SU-DHL-6 (cell line): ENCODE measurements around the gene CPZ.

Experiments
- H2AFZ ChIP-seq: fragments of 200-600 bp; sonication (generic); 2 replicates; pipeline ENCODE4 v1.6.1; 2014; ENCODE audit warnings: low read depth, mild to moderate bottlenecking, moderate library complexity, mixed read lengths, antibody characterized with exemption, low read length; ENCODE audit not compliant: severe bottlenecking
- H3F3A ChIP-seq: fragments of 200-600 bp; shearing (Covaris generic); 2 replicates; pipeline ENCODE4 v1.6.0; 2016; ENCODE audit warnings: antibody characterized with exemption, mild to moderate bottlenecking; ENCODE audit not compliant: insufficient read depth
- H3K27ac ChIP-seq: fragments of 200-600 bp; sonication (generic); 2 replicates; pipeline ENCODE4 v1.5.1; 2016; ENCODE audit warnings: low read depth, mild to moderate bottlenecking, low read length, moderate library complexity, mixed read lengths
- H3K27me3 ChIP-seq: fragments of 200-600 bp; sonication (generic), shearing (Covaris generic); 2 replicates; pipeline ENCODE4 v1.6.0; 2014; ENCODE audit warnings: mild to moderate bottlenecking, low read length
- H3K36me3 ChIP-seq: fragments of 200-600 bp; sonication (generic); 2 replicates; pipeline ENCODE4 v1.6.1; 2014; ENCODE audit warnings: mild to moderate bottlenecking, low read length, mixed read lengths
- H3K4me2 ChIP-seq: fragments of 300-600, 200-600 bp; shearing (Covaris generic), sonication (generic); 2 replicates; pipeline ENCODE4 v1.6.0; 2014; ENCODE audit warnings: low read length, low read depth, mild to moderate bottlenecking; ENCODE audit not compliant: poor library complexity, severe bottlenecking
- H3K4me3 ChIP-seq: fragments of 200-600 bp; sonication (generic); 2 replicates; pipeline ENCODE4 v1.5.1; 2014; ENCODE audit warnings: antibody characterized with exemption, low read length, mild to moderate bottlenecking, mixed read lengths; ENCODE audit not compliant: insufficient read depth, poor library complexity, severe bottlenecking
- H3K79me2 ChIP-seq: fragments of 200-600 bp; sonication (generic); 2 replicates; pipeline ENCODE4 v1.6.1; 2014; ENCODE audit warnings: mild to moderate bottlenecking, low read length, moderate library complexity; ENCODE audit not compliant: insufficient read depth
- H3K9ac ChIP-seq: fragments of 200-600 bp; sonication (generic); 2 replicates; pipeline ENCODE4 v1.7.0; 2014; ENCODE audit warnings: mild to moderate bottlenecking, low read length
- H3K9me2 ChIP-seq: fragments of 200-600 bp; sonication (generic); replicated peaks from 2 replicates; pipeline ENCODE4 v1.6.1; 2014; ENCODE audit warnings: low read length; ENCODE audit not compliant: insufficient read depth
- H3K9me3 ChIP-seq: fragments of 200-600 bp; sonication (generic); 2 replicates; pipeline ENCODE4 v1.6.1; 2014; ENCODE audit warnings: low read length, mixed read lengths; ENCODE audit not compliant: insufficient read depth
- H4K20me1 ChIP-seq: fragments of 200-600 bp; sonication (generic); 2 replicates; pipeline ENCODE4 v1.6.1; 2014; ENCODE audit warnings: low read depth, mild to moderate bottlenecking, antibody characterized with exemption, low read length, moderate library complexity, mixed read lengths
- EZH2phosphoT487 ChIP-seq: fragments of 200-600 bp; sonication (generic), shearing (Covaris generic); conservative IDR thresholded peaks from 2 replicates; pipeline ENCODE4 v1.6.1; 2018; ENCODE audit warnings: mild to moderate bottlenecking, antibody characterized with exemption, low read length, moderate library complexity, mixed read lengths
- TF ChIP-seq, protein P1 (sequence below): fragments of 200-600 bp; sonication (generic); IDR thresholded peaks from one replicate; pipeline ENCODE4 v1.5.1; 2017; ENCODE audit warnings: antibody characterized with exemption, mild to moderate bottlenecking, low read length, moderate library complexity; ENCODE audit not compliant: insufficient read depth, poor library complexity, severe bottlenecking

CPZ gene

DNA sequence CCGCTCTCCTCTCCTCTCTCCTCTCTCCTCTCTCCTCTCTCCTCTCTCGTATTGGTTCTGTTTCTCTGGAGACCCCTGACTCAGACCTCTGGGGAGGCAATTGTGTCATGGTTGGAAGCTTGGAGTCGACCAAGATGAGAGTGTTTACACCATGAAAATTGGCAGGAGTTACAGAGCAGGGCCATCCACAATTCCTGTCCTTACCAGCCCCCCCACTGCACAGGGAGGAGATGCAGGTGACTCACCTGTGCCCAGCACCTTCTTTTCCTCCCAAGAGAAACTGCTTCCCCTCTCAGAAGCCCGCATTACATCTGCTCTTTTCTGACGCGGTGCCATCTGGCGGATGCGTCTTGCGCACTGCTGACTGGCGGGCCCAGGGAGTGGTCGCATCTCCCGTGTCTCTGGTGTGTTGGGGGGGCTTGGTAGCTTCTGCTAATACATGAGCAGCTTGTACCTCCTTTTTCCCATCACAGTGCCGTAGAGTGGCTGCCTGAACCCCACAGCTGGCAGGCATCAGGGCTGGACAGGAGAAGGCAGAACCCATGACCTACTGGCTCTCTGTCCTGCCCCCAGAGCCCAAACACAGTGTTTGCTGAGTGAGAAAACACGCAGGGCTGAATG lies 43.7 kb upstream of the CPZ start:
- no peaks in the 10 kb centered on the region for H4K20me1 ChIP-seq
- no peaks in the 10 kb centered on the region for H3F3A ChIP-seq
- no peak for TF ChIP-seq EZH2phosphoT487
- TF ChIP-seq, protein P1, sequence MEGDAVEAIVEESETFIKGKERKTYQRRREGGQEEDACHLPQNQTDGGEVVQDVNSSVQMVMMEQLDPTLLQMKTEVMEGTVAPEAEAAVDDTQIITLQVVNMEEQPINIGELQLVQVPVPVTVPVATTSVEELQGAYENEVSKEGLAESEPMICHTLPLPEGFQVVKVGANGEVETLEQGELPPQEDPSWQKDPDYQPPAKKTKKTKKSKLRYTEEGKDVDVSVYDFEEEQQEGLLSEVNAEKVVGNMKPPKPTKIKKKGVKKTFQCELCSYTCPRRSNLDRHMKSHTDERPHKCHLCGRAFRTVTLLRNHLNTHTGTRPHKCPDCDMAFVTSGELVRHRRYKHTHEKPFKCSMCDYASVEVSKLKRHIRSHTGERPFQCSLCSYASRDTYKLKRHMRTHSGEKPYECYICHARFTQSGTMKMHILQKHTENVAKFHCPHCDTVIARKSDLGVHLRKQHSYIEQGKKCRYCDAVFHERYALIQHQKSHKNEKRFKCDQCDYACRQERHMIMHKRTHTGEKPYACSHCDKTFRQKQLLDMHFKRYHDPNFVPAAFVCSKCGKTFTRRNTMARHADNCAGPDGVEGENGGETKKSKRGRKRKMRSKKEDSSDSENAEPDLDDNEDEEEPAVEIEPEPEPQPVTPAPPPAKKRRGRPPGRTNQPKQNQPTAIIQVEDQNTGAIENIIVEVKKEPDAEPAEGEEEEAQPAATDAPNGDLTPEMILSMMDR: no peak
- H3K27me3 ChIP-seq: no peaks in the 10 kb centered on the region
- H3K9me2 ChIP-seq: no peaks in the 10 kb centered on the region
- H3K36me3 ChIP-seq: no peaks in the 10 kb centered on the region
- no peak overlapping the region for H3K4me2 ChIP-seq
- no peaks in the 10 kb centered on the region for H3K79me2 ChIP-seq
- no peaks in the 10 kb centered on the region for H3K9me3 ChIP-seq
- no peak overlapping the region for H3K4me3 ChIP-seq
- H3K27ac ChIP-seq: no peak overlapping the region
- no peak overlapping the region for H2AFZ ChIP-seq
- H3K9ac ChIP-seq: no peak overlapping the region

DNA sequence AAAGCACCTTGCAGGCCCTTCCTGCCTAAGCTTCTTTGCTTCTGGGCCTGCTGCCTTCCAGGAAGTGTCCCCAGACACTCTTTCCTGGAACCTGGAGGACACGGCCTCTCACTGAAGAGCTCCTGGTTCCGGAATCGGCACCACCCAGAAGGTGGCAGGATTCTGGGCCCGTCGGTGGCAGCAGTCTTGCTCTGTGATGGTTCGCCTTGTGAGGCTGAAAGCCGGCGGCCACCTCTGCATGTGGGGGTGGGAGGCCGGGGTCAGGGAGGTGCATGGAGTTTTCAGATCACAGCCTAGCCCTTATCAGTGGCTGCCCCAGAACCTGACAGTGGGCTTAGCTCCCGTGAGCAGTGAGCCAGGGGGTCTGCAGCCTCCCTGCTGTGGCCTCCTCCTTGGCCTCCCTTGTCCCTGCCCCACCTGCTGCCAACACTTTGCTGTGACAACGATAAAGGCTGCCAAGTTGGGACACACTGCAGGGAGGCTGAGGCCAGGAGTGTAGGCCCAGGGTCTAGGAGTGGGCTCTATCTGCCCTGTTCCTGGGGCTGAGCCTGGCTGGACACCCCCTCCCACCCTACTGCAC lies 43.1 kb upstream of the CPZ start:
- H3K9ac ChIP-seq: no peak overlapping the region
- H2AFZ ChIP-seq: no peak overlapping the region
- H3K36me3 ChIP-seq: no peaks in the 10 kb centered on the region
- no peaks in the 10 kb centered on the region for H3K79me2 ChIP-seq
- no peak overlapping the region for H3K4me2 ChIP-seq
- H4K20me1 ChIP-seq: no peaks in the 10 kb centered on the region
- H3K27ac ChIP-seq: no peak overlapping the region
- no peak for TF ChIP-seq EZH2phosphoT487
- TF ChIP-seq, protein P1: no peak
- no peaks in the 10 kb centered on the region for H3K27me3 ChIP-seq
- no peaks in the 10 kb centered on the region for H3K9me3 ChIP-seq
- H3K9me2 ChIP-seq: no peaks in the 10 kb centered on the region
- no peak overlapping the region for H3K4me3 ChIP-seq
- H3F3A ChIP-seq: no peaks in the 10 kb centered on the region

DNA sequence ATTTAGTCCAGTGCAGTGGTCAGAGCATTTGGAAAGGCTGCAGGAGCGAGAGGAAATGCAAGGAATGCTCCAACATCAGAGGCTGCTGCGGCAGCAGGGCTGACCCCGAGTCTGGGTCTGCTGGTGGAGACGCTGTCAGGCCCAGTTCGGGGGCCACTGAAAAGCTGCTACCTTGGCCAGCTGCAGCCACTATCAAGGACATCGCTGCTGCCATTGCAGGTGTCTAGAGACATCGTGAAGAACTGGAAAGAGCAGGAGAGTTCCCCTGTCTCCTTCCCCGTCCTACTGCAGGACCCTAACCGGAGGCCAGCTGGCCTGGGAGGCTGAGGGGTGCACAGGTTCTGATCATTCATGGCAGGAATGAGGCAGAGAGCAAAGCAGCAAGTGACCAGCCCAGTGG lies 41.9 kb upstream of the CPZ start:
- Histone ChIP-seq H3K4me2 (no peak overlapping the region), H3K27me3 (no peaks in the 10 kb centered on the region), H3K27ac (no peak overlapping the region), H3K9me2 (no peaks in the 10 kb centered on the region), H3K9me3 (no peaks in the 10 kb centered on the region), H3K36me3 (no peaks in the 10 kb centered on the region), H3K4me3 (no peak overlapping the region), H2AFZ (no peak overlapping the region), H3K9ac (no peak overlapping the region), H4K20me1 (no peaks in the 10 kb centered on the region), H3K79me2 (no peaks in the 10 kb centered on the region), H3F3A (no peaks in the 10 kb centered on the region)
- TF ChIP-seq, protein P1: no peak
- no peak for TF ChIP-seq EZH2phosphoT487
